ENCODE results near the gene PCDHA1. TPM values are rescaled to one million over a fixed set of nuclear protein-coding genes. Genes with fewer than 3 reads are reported as not detected.

The PCDHA1 gene
- total RNA-seq, 4 donors from 2014 or later, result not detected

- no peak for TF ChIP-seq CTCF (IDR thresholded peaks at IDR 0.05)
- TF ChIP-seq POLR2A (IDR thresholded peaks at IDR 0.05), result no peak
- no peak for TF ChIP-seq EP300 (IDR thresholded peaks at IDR 0.05)
- H3K36me3 ChIP-seq, result no peaks in the 10 kb centered on the region
- WGBS, 2 donors, result 43 to 59% methylated on average over 4 of the region's 4 CpGs
- no peak overlapping the region for H3K4me3 ChIP-seq
- H3K27ac ChIP-seq, result no peak overlapping the region
- no peak for DNase-seq (ENCODE audit: low spot score in 2 of 2)
- no peaks in the 10 kb centered on the region for H3K4me1 ChIP-seq
- H3K27me3 ChIP-seq, result no peaks in the 10 kb centered on the region
- no peaks in the 10 kb centered on the region for H3K9me3 ChIP-seq
Measured at GRCh38 chr5:140934964-140935606, 149.1 kb downstream of the PCDHA1 start.

GRCh38 chr5:140946578-140946977 is 160.6 kb downstream of the PCDHA1 start:
- H3K36me3 ChIP-seq, result no peaks in the 10 kb centered on the region
- peaks cover 0 to 8% (median 2%) of the 10 kb centered on the region in 4 donors for H3K9me3 ChIP-seq
- no peak overlapping the region for H3K4me3 ChIP-seq
- WGBS, 2 donors, result 55 to 89% methylated on average over 2 of the region's 2 CpGs
- H3K4me1 ChIP-seq, result no peaks in the 10 kb centered on the region
- TF ChIP-seq EP300 (IDR thresholded peaks at IDR 0.05) (no peak), POLR2A (IDR thresholded peaks at IDR 0.05) (no peak), CTCF (IDR thresholded peaks at IDR 0.05) (no peak)
- no peaks in the 10 kb centered on the region for H3K27me3 ChIP-seq
- no peak for DNase-seq (ENCODE audit: low spot score in 2 of 2)
- H3K27ac ChIP-seq, result no peak overlapping the region

GRCh38 chr5:140951636-140952035 is 165.7 kb downstream of the PCDHA1 start:
- H3K36me3 ChIP-seq, result no peaks in the 10 kb centered on the region
- H3K4me1 ChIP-seq, result no peaks in the 10 kb centered on the region
- DNase-seq (ENCODE audit: low spot score in 2 of 2), result no peak
- H3K4me3 ChIP-seq, result no peak overlapping the region
- no peaks in the 10 kb centered on the region for H3K9me3 ChIP-seq
- WGBS, 2 donors, result 86 to 88% methylated on average over 6 of the region's 6 CpGs
- TF ChIP-seq EP300 (IDR thresholded peaks at IDR 0.05) (no peak), CTCF (IDR thresholded peaks at IDR 0.05) (no peak), POLR2A (IDR thresholded peaks at IDR 0.05) (no peak)
- no peaks in the 10 kb centered on the region for H3K27me3 ChIP-seq
- no peak overlapping the region for H3K27ac ChIP-seq

GRCh38 chr5:140953234-140953633 is 167.3 kb downstream of the PCDHA1 start:
- Histone ChIP-seq H3K4me3 (no peak overlapping the region), H3K36me3 (no peaks in the 10 kb centered on the region), H3K27me3 (no peaks in the 10 kb centered on the region), H3K4me1 (no peaks in the 10 kb centered on the region), H3K27ac (no peak overlapping the region), H3K9me3 (no peaks in the 10 kb centered on the region)
- DNase-seq (ENCODE audit: low spot score in 2 of 2), result no peak
- WGBS, 2 donors, result 47 to 61% methylated on average over 2 of the region's 2 CpGs
- TF ChIP-seq CTCF (IDR thresholded peaks at IDR 0.05), result no peak
- no peak for TF ChIP-seq EP300 (IDR thresholded peaks at IDR 0.05)
- no peak for TF ChIP-seq POLR2A (IDR thresholded peaks at IDR 0.05)

- TF ChIP-seq POLR2A (IDR thresholded peaks at IDR 0.05), result no peak
- TF ChIP-seq EP300 (IDR thresholded peaks at IDR 0.05), result no peak
- TF ChIP-seq CTCF (IDR thresholded peaks at IDR 0.05), result no peak
- no peaks in the 10 kb centered on the region for H3K36me3 ChIP-seq
- no peak overlapping the region for H3K4me3 ChIP-seq
- DNase-seq (ENCODE audit: low spot score in 2 of 2), result no peak
- no peak overlapping the region for H3K27ac ChIP-seq
- no peaks in the 10 kb centered on the region for H3K9me3 ChIP-seq
- H3K4me1 ChIP-seq, result peaks cover 0 to 18% (median 3%) of the 10 kb centered on the region in 4 donors
- no peaks in the 10 kb centered on the region for H3K27me3 ChIP-seq
- 97 to 100% methylated on average over 1 of the region's 1 CpG for WGBS, 2 donors
Measured at GRCh38 chr5:140962190-140962589, 176.2 kb downstream of the PCDHA1 start.
